Left kidney (tissue), 2 donors: ENCODE data around the gene COPS8. TPM values are rescaled to one million over a fixed set of nuclear protein-coding genes. Genes with fewer than 3 reads are reported as not detected.

Experiments
- DNase-seq: peaks from one replicate; pipeline ENCODE4 v3.0.0-alpha.2; 2013
- polyA plus RNA-seq: library from polyadenylated mRNA; unstranded; fragments of 120-200 nt; gene quantifications from one replicate; pipeline ENCODE4 v1.2.1, GENCODE V29; 2013; ENCODE audit not compliant: insufficient read length

COPS8 gene
- polyA plus RNA-seq, 1 donor: 89.7 TPM

GRCh38 chr2:237130562-237131421 is 45.1 kb downstream of the COPS8 start:
- DNase-seq: no peak

GRCh38 chr2:237131749-237132533 is 46.3 kb downstream of the COPS8 start:
- DNase-seq: no peak

GRCh38 chr2:237132799-237133198 is 47.1 kb downstream of the COPS8 start:
- DNase-seq: no peak

- DNase-seq: no peak
These were observed 48.9 kb downstream of the COPS8 start for GRCh38 chr2:237134321-237135230.

GRCh38 chr2:237136824-237137223 is 51.1 kb downstream of the COPS8 start:
- no peak for DNase-seq

GRCh38 chr2:237137626-237138323 is 52.1 kb downstream of the COPS8 start:
- DNase-seq: no peak

GRCh38 chr2:237139123-237139675 is 53.5 kb downstream of the COPS8 start:
- DNase-seq: no peak

- no peak for DNase-seq
These were observed 55.1 kb downstream of the COPS8 start for GRCh38 chr2:237140689-237141285.

GRCh38 chr2:237141571-237142051 is 55.9 kb downstream of the COPS8 start:
- DNase-seq: no peak

GRCh38 chr2:237143118-237143517 is 57.4 kb downstream of the COPS8 start:
- no peak for DNase-seq

- no peak for DNase-seq
These were observed 58.2 kb downstream of the COPS8 start for GRCh38 chr2:237143676-237144440.

GRCh38 chr2:237144516-237144915 is 58.8 kb downstream of the COPS8 start:
- DNase-seq: no peak

GRCh38 chr2:237147317-237147716 is 61.6 kb downstream of the COPS8 start:
- DNase-seq: no peak

- no peak for DNase-seq
These were observed 62.9 kb downstream of the COPS8 start for GRCh38 chr2:237148624-237149023.

- no peak for DNase-seq
These were observed 63.7 kb downstream of the COPS8 start for GRCh38 chr2:237149425-237149824.
